ENCODE data around the gene COL4A2.

DNA sequence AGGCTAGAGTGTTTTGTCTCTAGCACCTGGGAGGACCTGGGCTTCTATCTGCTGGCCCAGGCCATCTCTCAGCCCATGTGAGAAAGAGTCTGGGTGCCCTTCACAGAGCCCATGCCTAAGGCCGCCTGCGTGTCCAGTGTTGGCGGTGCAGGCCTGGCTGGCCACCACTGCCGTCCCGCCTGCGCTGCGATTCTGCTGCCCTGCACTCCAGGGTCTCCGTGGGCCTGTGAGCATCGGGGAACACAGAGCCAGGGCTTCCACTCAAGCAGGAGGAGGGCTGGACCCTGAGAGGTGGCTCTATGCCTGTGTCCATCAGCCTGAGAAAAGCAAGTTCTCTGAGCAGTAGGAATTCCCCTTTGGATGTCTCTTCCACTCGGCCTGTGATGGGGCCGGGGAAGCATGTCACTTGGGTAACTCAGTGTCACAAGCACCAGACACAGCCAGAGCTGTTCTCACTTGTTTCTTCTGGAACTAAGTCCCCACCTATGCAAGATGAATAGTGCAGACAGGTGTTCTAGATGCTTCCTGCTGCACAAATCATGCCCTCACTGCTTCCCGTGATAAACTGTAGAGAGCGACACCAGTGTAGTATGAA lies 160.5 kb downstream of the COL4A2 start:
- TF ChIP-seq, protein P1, sequence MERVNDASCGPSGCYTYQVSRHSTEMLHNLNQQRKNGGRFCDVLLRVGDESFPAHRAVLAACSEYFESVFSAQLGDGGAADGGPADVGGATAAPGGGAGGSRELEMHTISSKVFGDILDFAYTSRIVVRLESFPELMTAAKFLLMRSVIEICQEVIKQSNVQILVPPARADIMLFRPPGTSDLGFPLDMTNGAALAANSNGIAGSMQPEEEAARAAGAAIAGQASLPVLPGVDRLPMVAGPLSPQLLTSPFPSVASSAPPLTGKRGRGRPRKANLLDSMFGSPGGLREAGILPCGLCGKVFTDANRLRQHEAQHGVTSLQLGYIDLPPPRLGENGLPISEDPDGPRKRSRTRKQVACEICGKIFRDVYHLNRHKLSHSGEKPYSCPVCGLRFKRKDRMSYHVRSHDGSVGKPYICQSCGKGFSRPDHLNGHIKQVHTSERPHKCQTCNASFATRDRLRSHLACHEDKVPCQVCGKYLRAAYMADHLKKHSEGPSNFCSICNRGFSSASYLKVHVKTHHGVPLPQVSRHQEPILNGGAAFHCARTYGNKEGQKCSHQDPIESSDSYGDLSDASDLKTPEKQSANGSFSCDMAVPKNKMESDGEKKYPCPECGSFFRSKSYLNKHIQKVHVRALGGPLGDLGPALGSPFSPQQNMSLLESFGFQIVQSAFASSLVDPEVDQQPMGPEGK (tag by site-specific recombination; IDR thresholded peaks at IDR 0.05), result no peak
- TF ChIP-seq, protein P2, sequence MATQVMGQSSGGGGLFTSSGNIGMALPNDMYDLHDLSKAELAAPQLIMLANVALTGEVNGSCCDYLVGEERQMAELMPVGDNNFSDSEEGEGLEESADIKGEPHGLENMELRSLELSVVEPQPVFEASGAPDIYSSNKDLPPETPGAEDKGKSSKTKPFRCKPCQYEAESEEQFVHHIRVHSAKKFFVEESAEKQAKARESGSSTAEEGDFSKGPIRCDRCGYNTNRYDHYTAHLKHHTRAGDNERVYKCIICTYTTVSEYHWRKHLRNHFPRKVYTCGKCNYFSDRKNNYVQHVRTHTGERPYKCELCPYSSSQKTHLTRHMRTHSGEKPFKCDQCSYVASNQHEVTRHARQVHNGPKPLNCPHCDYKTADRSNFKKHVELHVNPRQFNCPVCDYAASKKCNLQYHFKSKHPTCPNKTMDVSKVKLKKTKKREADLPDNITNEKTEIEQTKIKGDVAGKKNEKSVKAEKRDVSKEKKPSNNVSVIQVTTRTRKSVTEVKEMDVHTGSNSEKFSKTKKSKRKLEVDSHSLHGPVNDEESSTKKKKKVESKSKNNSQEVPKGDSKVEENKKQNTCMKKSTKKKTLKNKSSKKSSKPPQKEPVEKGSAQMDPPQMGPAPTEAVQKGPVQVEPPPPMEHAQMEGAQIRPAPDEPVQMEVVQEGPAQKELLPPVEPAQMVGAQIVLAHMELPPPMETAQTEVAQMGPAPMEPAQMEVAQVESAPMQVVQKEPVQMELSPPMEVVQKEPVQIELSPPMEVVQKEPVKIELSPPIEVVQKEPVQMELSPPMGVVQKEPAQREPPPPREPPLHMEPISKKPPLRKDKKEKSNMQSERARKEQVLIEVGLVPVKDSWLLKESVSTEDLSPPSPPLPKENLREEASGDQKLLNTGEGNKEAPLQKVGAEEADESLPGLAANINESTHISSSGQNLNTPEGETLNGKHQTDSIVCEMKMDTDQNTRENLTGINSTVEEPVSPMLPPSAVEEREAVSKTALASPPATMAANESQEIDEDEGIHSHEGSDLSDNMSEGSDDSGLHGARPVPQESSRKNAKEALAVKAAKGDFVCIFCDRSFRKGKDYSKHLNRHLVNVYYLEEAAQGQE (tag by site-specific recombination; IDR thresholded peaks at IDR 0.05), result no peak
- TF ChIP-seq, protein P3, sequence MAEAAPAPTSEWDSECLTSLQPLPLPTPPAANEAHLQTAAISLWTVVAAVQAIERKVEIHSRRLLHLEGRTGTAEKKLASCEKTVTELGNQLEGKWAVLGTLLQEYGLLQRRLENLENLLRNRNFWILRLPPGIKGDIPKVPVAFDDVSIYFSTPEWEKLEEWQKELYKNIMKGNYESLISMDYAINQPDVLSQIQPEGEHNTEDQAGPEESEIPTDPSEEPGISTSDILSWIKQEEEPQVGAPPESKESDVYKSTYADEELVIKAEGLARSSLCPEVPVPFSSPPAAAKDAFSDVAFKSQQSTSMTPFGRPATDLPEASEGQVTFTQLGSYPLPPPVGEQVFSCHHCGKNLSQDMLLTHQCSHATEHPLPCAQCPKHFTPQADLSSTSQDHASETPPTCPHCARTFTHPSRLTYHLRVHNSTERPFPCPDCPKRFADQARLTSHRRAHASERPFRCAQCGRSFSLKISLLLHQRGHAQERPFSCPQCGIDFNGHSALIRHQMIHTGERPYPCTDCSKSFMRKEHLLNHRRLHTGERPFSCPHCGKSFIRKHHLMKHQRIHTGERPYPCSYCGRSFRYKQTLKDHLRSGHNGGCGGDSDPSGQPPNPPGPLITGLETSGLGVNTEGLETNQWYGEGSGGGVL (tag by site-specific recombination; IDR thresholded peaks at IDR 0.05), result no peak
- TF ChIP-seq, protein P4, sequence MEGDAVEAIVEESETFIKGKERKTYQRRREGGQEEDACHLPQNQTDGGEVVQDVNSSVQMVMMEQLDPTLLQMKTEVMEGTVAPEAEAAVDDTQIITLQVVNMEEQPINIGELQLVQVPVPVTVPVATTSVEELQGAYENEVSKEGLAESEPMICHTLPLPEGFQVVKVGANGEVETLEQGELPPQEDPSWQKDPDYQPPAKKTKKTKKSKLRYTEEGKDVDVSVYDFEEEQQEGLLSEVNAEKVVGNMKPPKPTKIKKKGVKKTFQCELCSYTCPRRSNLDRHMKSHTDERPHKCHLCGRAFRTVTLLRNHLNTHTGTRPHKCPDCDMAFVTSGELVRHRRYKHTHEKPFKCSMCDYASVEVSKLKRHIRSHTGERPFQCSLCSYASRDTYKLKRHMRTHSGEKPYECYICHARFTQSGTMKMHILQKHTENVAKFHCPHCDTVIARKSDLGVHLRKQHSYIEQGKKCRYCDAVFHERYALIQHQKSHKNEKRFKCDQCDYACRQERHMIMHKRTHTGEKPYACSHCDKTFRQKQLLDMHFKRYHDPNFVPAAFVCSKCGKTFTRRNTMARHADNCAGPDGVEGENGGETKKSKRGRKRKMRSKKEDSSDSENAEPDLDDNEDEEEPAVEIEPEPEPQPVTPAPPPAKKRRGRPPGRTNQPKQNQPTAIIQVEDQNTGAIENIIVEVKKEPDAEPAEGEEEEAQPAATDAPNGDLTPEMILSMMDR (tag by site-specific recombination; IDR thresholded peaks at IDR 0.05), result no peak
- TF ChIP-seq BCL11A (tag by site-specific recombination; IDR thresholded peaks at IDR 0.05; ENCODE audit: low read depth) (no peak), ZNF501 (tag by site-specific recombination; IDR thresholded peaks at IDR 0.05) (no peak), ZNF707 (tag by site-specific recombination; IDR thresholded peaks at IDR 0.05) (no peak), ZNF610 (tag by site-specific recombination; IDR thresholded peaks at IDR 0.05; ENCODE audit: borderline replicate concordance) (no peak), SCRT2 (tag by site-specific recombination; IDR thresholded peaks at IDR 0.05) (no peak), ZSCAN30 (tag by site-specific recombination; IDR thresholded peaks at IDR 0.05) (no peak), YY1 (tag by site-specific recombination; IDR thresholded peaks at IDR 0.05) (no peak), MYNN (tag by site-specific recombination; IDR thresholded peaks at IDR 0.05; ENCODE audit: borderline replicate concordance) (no peak)
- TF ChIP-seq, protein P5, sequence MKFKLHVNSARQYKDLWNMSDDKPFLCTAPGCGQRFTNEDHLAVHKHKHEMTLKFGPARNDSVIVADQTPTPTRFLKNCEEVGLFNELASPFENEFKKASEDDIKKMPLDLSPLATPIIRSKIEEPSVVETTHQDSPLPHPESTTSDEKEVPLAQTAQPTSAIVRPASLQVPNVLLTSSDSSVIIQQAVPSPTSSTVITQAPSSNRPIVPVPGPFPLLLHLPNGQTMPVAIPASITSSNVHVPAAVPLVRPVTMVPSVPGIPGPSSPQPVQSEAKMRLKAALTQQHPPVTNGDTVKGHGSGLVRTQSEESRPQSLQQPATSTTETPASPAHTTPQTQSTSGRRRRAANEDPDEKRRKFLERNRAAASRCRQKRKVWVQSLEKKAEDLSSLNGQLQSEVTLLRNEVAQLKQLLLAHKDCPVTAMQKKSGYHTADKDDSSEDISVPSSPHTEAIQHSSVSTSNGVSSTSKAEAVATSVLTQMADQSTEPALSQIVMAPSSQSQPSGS (tag by site-specific recombination; IDR thresholded peaks at IDR 0.05; ENCODE audit: low read depth), result no peak
- TF ChIP-seq, protein P6, sequence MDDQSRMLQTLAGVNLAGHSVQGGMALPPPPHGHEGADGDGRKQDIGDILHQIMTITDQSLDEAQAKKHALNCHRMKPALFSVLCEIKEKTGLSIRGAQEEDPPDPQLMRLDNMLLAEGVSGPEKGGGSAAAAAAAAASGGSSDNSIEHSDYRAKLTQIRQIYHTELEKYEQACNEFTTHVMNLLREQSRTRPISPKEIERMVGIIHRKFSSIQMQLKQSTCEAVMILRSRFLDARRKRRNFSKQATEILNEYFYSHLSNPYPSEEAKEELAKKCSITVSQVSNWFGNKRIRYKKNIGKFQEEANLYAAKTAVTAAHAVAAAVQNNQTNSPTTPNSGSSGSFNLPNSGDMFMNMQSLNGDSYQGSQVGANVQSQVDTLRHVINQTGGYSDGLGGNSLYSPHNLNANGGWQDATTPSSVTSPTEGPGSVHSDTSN (CRISPR knock-in tag; IDR thresholded peaks at IDR 0.05), result no peak
